Choroid plexus epithelial cell (primary cell): ENCODE measurements around the gene RNASE13.
A peak's percentile ranks its signal among the peaks of the same experiment; 100 is the strongest.

Source experiments
- DNase-seq: peaks from one replicate; pipeline ENCODE4 v3.0.0-alpha.2; 2010; ENCODE audit warnings: low read depth
- H3K4me3 ChIP-seq: 2 replicates; pipeline ENCODE4 v1.5.1; 2011; ENCODE audit warnings: low read depth, mild to moderate bottlenecking, control low read depth, low read length, moderate library complexity
- CTCF ChIP-seq: conservative IDR thresholded peaks from 2 replicates; pipeline ENCODE4 v1.5.1; 2011; ENCODE audit warnings: low read depth, mild to moderate bottlenecking, control low read depth, inconsistent platforms, low read length, moderate library complexity

RNASE13 gene

GRCh38 chr14:20997564-20997963, 37.0 kb downstream of the RNASE13 start:
- no peak for TF ChIP-seq CTCF

GRCh38 chr14:20997115-20997514, 37.5 kb downstream of the RNASE13 start:
- no peak overlapping the region for H3K4me3 ChIP-seq
- DNase-seq, result no peak
- TF ChIP-seq CTCF, result no peak

More at GRCh38 chr14:20997564-20997963, 37.0 kb downstream of the RNASE13 start:
- no peak for DNase-seq
- H3K4me3 ChIP-seq, result no peak overlapping the region

- no peak overlapping the region for H3K4me3 ChIP-seq
- TF ChIP-seq CTCF, result no peak
- DNase-seq, result no peak
These were observed 38.1 kb downstream of the RNASE13 start for GRCh38 chr14:20996521-20996920.

- peak; percentile 63 for TF ChIP-seq CTCF
- peak; percentile 99 for DNase-seq
- H3K4me3 ChIP-seq, result peak within 1 kb of the TSS; percentile 92
These were observed 44.6 kb downstream of the RNASE13 start, which contains the start of gene METTL17 for GRCh38 chr14:20989787-20990600. TSS of gene METTL17 (plus strand) at chr14:20989980. CDS start at chr14:20990003, 23 bp downstream.

- DNase-seq, result no peak
- no peak for TF ChIP-seq CTCF
- no peak overlapping the region for H3K4me3 ChIP-seq
These were observed 45.2 kb downstream of the RNASE13 start for GRCh38 chr14:20989471-20989786.

- H3K4me3 ChIP-seq, result no peak overlapping the region
- DNase-seq, result peak; percentile 52
- no peak for TF ChIP-seq CTCF
These were observed 45.7 kb downstream of the RNASE13 start for GRCh38 chr14:20988717-20989470.
